ENCODE data around the gene CPEB3. TPM values are rescaled to one million over a fixed set of nuclear protein-coding genes. Genes with fewer than 3 reads are reported as not detected.

The CPEB3 gene
- total and polyA plus RNA-seq, 2 experiments from 2014 or later, result 5.0 to 8.3 TPM

- peak in 1 of 2 donors; percentile 16 for DNase-seq (ENCODE audit: low read depth in 1 of 2, low spot score in 1 of 2)
- no peak for TF ChIP-seq CTCF (IDR thresholded peaks at IDR 0.05; ENCODE audit: low read depth, low read length)
- Histone ChIP-seq H3K4me1 (ENCODE audit: low read depth) (peaks cover 24% of the 10 kb centered on the region), H3K4me3 (no peak overlapping the region), H3K27ac (no peak overlapping the region), H3K9me3 (ENCODE audit: low read depth) (no peaks in the 10 kb centered on the region), H3K36me3 (no peaks in the 10 kb centered on the region), H3K27me3 (no peaks in the 10 kb centered on the region)
Measured at GRCh38 chr10:92126100-92126650, 164.7 kb downstream of the CPEB3 start.

GRCh38 chr10:92125144-92125543, 165.7 kb downstream of the CPEB3 start:
- H3K4me1 ChIP-seq (ENCODE audit: low read depth), result peaks cover 24% of the 10 kb centered on the region
- peak in 1 of 2 donors; percentile 11 for DNase-seq (ENCODE audit: low read depth in 1 of 2, low spot score in 1 of 2)
- H3K4me3 ChIP-seq, result no peak overlapping the region
- H3K27me3 ChIP-seq, result no peaks in the 10 kb centered on the region
- H3K27ac ChIP-seq, result peak overlapping the region; percentile 55
- TF ChIP-seq CTCF (IDR thresholded peaks at IDR 0.05; ENCODE audit: low read depth, low read length), result no peak
- no peaks in the 10 kb centered on the region for H3K9me3 ChIP-seq (ENCODE audit: low read depth)
- no peaks in the 10 kb centered on the region for H3K36me3 ChIP-seq

- no peak for TF ChIP-seq CTCF (IDR thresholded peaks at IDR 0.05; ENCODE audit: low read depth, low read length)
- Histone ChIP-seq H3K4me3 (no peak overlapping the region), H3K9me3 (ENCODE audit: low read depth) (no peaks in the 10 kb centered on the region), H3K4me1 (ENCODE audit: low read depth) (peaks cover 24% of the 10 kb centered on the region), H3K36me3 (no peaks in the 10 kb centered on the region), H3K27ac (peak overlapping the region; percentile 55), H3K27me3 (no peaks in the 10 kb centered on the region)
- DNase-seq (ENCODE audit: low read depth in 1 of 2, low spot score in 1 of 2), result peak; percentile 23 to 91
Measured at GRCh38 chr10:92124616-92125143, 166.2 kb downstream of the CPEB3 start.

GRCh38 chr10:92124020-92124419, 166.9 kb downstream of the CPEB3 start:
- Histone ChIP-seq H3K4me3 (no peak overlapping the region), H3K27me3 (no peaks in the 10 kb centered on the region)

GRCh38 chr10:92122941-92123450, 167.9 kb downstream of the CPEB3 start:
- Histone ChIP-seq H3K36me3 (no peaks in the 10 kb centered on the region), H3K4me3 (no peak overlapping the region), H3K27me3 (no peaks in the 10 kb centered on the region), H3K9me3 (ENCODE audit: low read depth) (no peaks in the 10 kb centered on the region), H3K27ac (no peak overlapping the region), H3K4me1 (ENCODE audit: low read depth) (peaks cover 24% of the 10 kb centered on the region)
- TF ChIP-seq CTCF (IDR thresholded peaks at IDR 0.05; ENCODE audit: low read depth, low read length), result no peak
- DNase-seq (ENCODE audit: low read depth in 1 of 2, low spot score in 1 of 2), result peak in 1 of 2 donors; percentile 41

More at GRCh38 chr10:92124020-92124419, 166.9 kb downstream of the CPEB3 start:
- Histone ChIP-seq H3K27ac (no peak overlapping the region), H3K9me3 (ENCODE audit: low read depth) (no peaks in the 10 kb centered on the region), H3K4me1 (ENCODE audit: low read depth) (peaks cover 24% of the 10 kb centered on the region), H3K36me3 (no peaks in the 10 kb centered on the region)
- TF ChIP-seq CTCF (IDR thresholded peaks at IDR 0.05; ENCODE audit: low read depth, low read length), result no peak
- no peak for DNase-seq (ENCODE audit: low read depth in 1 of 2, low spot score in 1 of 2)
